Left lobe of liver (tissue), 2 donors: ENCODE results near the gene PRKAG2. TPM values are rescaled to one million over a fixed set of nuclear protein-coding genes. Genes with fewer than 3 reads are reported as not detected.

Experiments used
- ATAC-seq: fragments of 200-7000 bp; cut with Tn5 transposase; one replicate; pipeline ENCODE4 v1.9.1; 2020; ENCODE audit warnings: mild to moderate bottlenecking, moderate library complexity
- DNase-seq: peaks from one replicate; pipeline ENCODE4 v3.0.0-alpha.2; 2020; ENCODE audit warnings: low spot score
- total RNA-seq: library from RNA; stranded (reverse); gene quantifications from one replicate; pipeline ENCODE4 v1.2.1, GENCODE V29; 2021
- donor health status: DM: no; HTN: no; CAD: no; lungs with moderate emphysema.
- donor health status: DM: no; HTN: yes; CAD: no.

PRKAG2 gene
- total RNA-seq, 1 donor from 2014 or later, result 43.4 TPM

GRCh38 chr7:151806952-151807775, 69.8 kb downstream of the PRKAG2 start:
- DNase-seq (no peak), ATAC-seq (no peak)

GRCh38 chr7:151806204-151806603, 70.7 kb downstream of the PRKAG2 start:
- DNase-seq (no peak), ATAC-seq (peak; percentile 8)

- no peak for ATAC-seq
- DNase-seq, result no peak
These were observed 71.7 kb downstream of the PRKAG2 start for GRCh38 chr7:151805191-151805590.

GRCh38 chr7:151804756-151805155, 72.2 kb downstream of the PRKAG2 start:
- no peak for ATAC-seq

GRCh38 chr7:151803841-151804240, 73.1 kb downstream of the PRKAG2 start:
- no peak for DNase-seq
- ATAC-seq, result no peak

More at GRCh38 chr7:151804756-151805155, 72.2 kb downstream of the PRKAG2 start:
- DNase-seq, result no peak

GRCh38 chr7:151802469-151802846, 74.5 kb downstream of the PRKAG2 start:
- DNase-seq (peak; percentile 80), ATAC-seq (peak; percentile 69)

- peak; percentile 65 for ATAC-seq
- peak; percentile 93 for DNase-seq
These were observed 75.0 kb downstream of the PRKAG2 start for GRCh38 chr7:151801782-151802468.

- no peak for DNase-seq
- ATAC-seq, result no peak
These were observed 75.6 kb downstream of the PRKAG2 start for GRCh38 chr7:151801291-151801690.

GRCh38 chr7:151800861-151801260, 76.1 kb downstream of the PRKAG2 start:
- no peak for DNase-seq
- ATAC-seq, result no peak

GRCh38 chr7:151800391-151800790, 76.5 kb downstream of the PRKAG2 start:
- no peak for DNase-seq
- no peak for ATAC-seq

- ATAC-seq (no peak), DNase-seq (no peak)
These were observed 77.4 kb downstream of the PRKAG2 start for GRCh38 chr7:151799506-151799905.

- no peak for DNase-seq
These were observed 78.0 kb downstream of the PRKAG2 start for GRCh38 chr7:151798851-151799448.

GRCh38 chr7:151797667-151798307, 79.1 kb downstream of the PRKAG2 start:
- DNase-seq (peak; percentile 65), ATAC-seq (peak; percentile 10)

More at GRCh38 chr7:151798851-151799448, 78.0 kb downstream of the PRKAG2 start:
- peak; percentile 31 for ATAC-seq

- no peak for ATAC-seq
These were observed 79.9 kb downstream of the PRKAG2 start for GRCh38 chr7:151796871-151797537.

GRCh38 chr7:151796091-151796870, 80.6 kb downstream of the PRKAG2 start:
- ATAC-seq (no peak), DNase-seq (no peak)

More at GRCh38 chr7:151796871-151797537, 79.9 kb downstream of the PRKAG2 start:
- DNase-seq, result no peak

- DNase-seq, result no peak
- no peak for ATAC-seq
These were observed 81.6 kb downstream of the PRKAG2 start for GRCh38 chr7:151795168-151795811.

- no peak for ATAC-seq
- no peak for DNase-seq
These were observed 82.3 kb downstream of the PRKAG2 start for GRCh38 chr7:151794508-151795167.

- ATAC-seq, result no peak
- no peak for DNase-seq
These were observed 82.9 kb downstream of the PRKAG2 start for GRCh38 chr7:151793991-151794507.
